HFF-Myc (cell line): ENCODE data around the gene HEATR3.
A peak's percentile ranks its signal among the peaks of the same experiment; 100 is the strongest.

Experiments
- DNase-seq: peaks from one replicate; pipeline ENCODE4 v3.0.0-alpha.2; 2011; ENCODE audit warnings: low read depth; ENCODE audit errors: extremely low read depth
- H3K4me3 ChIP-seq: replicated peaks from 2 replicates; pipeline ENCODE4 v1.5.1; 2011; ENCODE audit warnings: low read depth, mild to moderate bottlenecking, control low read depth, low read length
- TF ChIP-seq, protein P1 (sequence below): IDR thresholded peaks from 2 replicates; pipeline ENCODE4 v1.5.1; 2012; ENCODE audit warnings: mild to moderate bottlenecking, low read depth, low read length, control low read depth; ENCODE audit errors: missing control alignments

Gene HEATR3

DNA sequence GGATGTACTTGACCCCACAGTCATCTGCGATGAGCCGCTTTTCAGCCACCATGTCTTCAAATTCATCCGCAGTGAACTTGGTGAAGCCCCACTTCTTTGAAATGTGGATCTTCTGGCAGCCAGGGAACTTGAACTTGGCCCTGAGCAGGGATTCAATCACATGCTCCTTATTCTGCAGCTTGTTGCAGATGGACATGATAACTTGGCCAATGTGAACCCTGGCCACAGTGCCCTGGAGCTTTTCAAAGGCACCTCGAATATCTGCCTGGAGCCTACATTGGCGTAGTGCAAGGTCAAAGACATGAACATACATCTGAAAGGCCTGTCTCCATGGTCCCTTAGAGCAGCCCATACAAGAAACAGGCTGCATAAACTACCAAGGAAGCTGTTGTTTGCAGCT is 85.6 kb downstream of the HEATR3 start:
- TF ChIP-seq, protein P1, sequence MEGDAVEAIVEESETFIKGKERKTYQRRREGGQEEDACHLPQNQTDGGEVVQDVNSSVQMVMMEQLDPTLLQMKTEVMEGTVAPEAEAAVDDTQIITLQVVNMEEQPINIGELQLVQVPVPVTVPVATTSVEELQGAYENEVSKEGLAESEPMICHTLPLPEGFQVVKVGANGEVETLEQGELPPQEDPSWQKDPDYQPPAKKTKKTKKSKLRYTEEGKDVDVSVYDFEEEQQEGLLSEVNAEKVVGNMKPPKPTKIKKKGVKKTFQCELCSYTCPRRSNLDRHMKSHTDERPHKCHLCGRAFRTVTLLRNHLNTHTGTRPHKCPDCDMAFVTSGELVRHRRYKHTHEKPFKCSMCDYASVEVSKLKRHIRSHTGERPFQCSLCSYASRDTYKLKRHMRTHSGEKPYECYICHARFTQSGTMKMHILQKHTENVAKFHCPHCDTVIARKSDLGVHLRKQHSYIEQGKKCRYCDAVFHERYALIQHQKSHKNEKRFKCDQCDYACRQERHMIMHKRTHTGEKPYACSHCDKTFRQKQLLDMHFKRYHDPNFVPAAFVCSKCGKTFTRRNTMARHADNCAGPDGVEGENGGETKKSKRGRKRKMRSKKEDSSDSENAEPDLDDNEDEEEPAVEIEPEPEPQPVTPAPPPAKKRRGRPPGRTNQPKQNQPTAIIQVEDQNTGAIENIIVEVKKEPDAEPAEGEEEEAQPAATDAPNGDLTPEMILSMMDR, result no peak
- H3K4me3 ChIP-seq, result no peak overlapping the region
- DNase-seq, result no peak

DNA sequence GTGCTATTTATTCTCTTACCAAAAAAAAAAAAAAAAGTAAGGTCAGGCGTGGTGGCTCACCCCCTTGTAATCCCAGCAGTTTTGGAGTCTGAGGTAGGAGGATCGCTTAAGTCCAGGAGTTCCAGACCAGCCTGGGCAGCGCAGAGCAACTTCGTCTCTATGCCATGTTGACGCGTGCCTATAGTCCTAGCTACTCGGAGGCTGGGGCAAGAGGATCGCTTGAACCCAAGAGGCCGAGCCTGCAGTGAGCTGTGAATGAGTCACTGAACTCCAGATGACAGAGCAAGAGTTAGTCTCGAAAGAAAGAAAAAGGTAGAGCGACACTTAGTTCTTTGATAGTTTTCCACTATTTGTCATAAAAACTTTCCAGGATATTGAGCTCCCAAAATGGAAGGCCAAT is 86.0 kb downstream of the HEATR3 start:
- TF ChIP-seq, protein P1, result no peak
- H3K4me3 ChIP-seq, result peak overlapping the region; percentile 61; the same call in 1 of the 2 replicates
- DNase-seq, result no peak

DNA sequence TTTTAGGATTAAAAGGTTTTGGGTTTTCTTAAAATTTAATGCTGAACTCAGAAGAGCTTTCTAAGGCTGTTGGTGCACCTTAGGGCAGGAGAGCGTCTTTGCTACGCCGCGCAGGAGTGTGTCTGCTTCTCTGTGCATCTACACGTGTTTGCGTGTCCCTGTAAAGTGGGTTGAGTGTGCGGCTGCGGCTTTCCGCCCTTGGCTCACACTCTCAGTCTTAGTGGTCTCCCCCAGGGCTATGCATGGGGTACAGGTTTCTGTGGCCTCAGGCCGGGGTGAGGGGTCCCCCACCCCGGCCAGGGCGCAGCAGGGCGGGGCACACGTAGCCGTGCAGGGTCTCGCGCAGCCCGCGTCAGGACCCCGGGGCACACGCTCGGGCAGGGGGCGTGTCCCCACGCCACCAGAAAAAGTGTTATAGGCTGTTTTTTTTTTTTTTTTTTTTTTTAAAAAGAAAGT is 86.6 kb downstream of the HEATR3 start:
- peak overlapping the region; percentile 61 for H3K4me3 ChIP-seq
- no peak for DNase-seq
- TF ChIP-seq, protein P1, result no peak

DNA sequence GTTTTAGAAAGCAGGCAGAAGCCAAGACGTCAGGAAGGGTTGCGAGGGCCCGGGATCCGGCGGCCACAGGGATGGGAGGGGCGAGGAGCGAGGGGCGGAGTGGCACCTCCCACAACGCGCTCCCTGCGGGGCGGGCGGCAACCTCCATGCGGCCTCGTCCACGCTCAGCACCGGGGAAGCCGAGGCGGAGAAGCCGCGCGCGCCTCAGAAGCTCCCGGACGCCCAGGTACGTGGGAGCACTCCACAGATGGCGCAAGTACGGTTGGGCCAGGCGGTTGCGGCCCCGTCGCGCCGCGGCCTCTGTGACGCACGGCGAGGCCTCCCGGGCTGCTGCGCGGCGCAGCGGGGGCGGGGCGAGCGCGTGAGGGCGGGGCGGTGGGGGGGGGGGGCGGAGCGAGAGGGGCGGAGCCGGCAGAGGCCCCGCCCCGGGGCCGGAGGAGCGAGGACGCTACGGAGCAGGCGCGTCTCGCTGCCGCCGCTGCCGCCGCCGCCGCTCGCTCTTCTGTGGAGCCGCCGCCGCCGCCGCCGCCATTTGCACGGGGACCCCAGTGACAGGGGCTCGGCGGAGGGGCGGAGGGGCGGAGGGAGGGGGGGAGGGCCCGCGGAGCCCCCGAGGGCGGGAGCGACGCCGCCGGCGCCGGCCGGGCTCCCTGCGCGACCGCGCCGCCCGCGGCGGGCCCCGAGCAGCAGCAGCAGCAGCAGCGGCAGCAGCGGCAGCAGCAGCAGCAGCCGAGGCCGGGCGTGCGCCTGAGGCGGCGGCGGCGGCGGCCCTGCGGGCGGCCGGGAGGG is 87.2 kb downstream of the HEATR3 start, which contains the start of gene TENT4B:
TSS of gene TENT4B (plus strand) at position 500 of the 789 bp plus-strand sequence. CDS start 316 bp downstream, outside the sequence.
- peak; percentile 48 for DNase-seq
- TF ChIP-seq, protein P1, result no peak
- H3K4me3 ChIP-seq, result peak within 1 kb of the TSS; percentile 92

DNA sequence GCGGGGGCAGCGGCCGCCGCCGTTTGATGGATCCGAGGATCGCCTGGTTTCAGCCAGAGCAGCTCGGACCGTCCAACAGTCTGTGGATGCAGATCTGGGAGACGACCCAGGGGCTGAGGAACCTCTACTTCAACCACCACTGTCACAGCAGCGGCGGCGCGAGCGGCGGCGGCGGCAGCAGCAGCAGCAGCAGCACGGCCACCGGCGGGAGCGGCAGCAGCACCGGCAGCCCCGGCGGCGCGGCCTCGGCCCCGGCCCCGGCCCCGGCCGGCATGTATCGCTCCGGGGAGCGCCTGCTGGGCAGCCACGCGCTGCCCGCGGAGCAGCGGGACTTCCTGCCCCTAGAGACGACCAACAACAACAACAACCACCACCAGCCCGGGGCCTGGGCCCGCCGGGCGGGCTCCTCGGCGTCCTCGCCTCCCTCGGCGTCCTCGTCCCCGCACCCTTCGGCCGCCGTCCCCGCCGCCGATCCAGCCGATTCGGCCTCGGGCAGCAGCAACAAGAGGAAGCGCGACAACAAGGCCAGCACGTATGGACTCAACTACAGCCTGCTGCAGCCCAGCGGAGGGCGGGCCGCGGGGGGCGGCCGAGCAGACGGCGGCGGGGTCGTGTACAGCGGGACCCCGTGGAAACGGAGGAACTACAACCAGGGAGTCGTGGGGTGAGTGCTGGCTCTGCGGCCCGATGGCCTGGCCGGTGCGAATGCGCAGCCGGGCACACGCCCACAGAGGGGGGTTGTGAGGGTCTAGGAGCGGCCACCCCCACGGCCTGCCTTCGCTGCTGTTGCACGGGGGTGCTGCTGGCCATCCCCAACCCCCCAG is 88.0 kb downstream of the HEATR3 start:
- H3K4me3 ChIP-seq, result peak overlapping the region; percentile 92
- TF ChIP-seq, protein P1, result no peak
- no peak for DNase-seq

DNA sequence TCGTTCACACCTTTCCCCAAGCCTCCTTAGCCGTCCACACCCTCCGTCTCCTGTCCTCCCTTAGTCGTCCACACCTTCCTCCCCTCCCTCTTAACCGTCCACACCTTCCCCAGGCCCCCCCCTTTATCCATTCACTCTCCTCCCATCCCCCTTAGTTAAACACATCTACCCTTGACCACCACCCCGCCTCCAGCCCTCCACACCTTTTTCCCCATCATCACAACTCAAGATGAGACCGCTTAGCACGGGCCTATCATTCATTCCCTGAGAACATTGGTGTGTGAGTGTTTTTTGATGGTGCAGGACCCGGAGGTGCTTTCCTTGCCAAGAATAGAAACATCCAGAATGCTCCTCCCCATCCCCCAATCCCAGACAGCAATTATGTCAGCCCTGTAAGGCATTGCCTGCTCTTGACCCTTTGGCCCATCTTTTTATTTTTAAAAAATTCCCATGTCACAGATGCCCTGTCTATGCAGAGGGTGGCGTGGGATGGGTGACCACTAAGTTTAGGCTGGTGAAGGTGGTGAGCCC is 88.7 kb downstream of the HEATR3 start:
- peak overlapping the region; percentile 92 for H3K4me3 ChIP-seq
- TF ChIP-seq, protein P1, result no peak
- no peak for DNase-seq
